Endothelial cell (in vitro differentiated cells): ENCODE data around the gene HSF2. TPM values are rescaled to one million over a fixed set of nuclear protein-coding genes. Genes with fewer than 3 reads are reported as not detected.

Experiments used
- DNase-seq: peaks from one replicate; pipeline ENCODE4 v3.0.0; 2021; ENCODE audit warnings: low spot score
- H3K27ac Mint-ChIP-seq: one replicate; pipeline ENCODE4 v1.8.0; 2021; ENCODE audit warnings: mixed read lengths, inconsistent platforms; ENCODE audit not compliant: unreplicated experiment
- H3K27me3 Mint-ChIP-seq: one replicate; pipeline ENCODE4 v1.8.0; 2021; ENCODE audit warnings: mild to moderate bottlenecking, moderate library complexity, mixed read lengths, inconsistent platforms; ENCODE audit not compliant: unreplicated experiment
- H3K36me3 Mint-ChIP-seq: one replicate; pipeline ENCODE4 v1.8.0; 2021; ENCODE audit warnings: mild to moderate bottlenecking, low read depth, mixed read lengths, inconsistent platforms; ENCODE audit not compliant: unreplicated experiment
- H3K4me1 Mint-ChIP-seq: one replicate; pipeline ENCODE4 v1.8.0; 2021; ENCODE audit warnings: mild to moderate bottlenecking, mixed read lengths, inconsistent platforms; ENCODE audit not compliant: unreplicated experiment
- H3K4me3 Mint-ChIP-seq: one replicate; pipeline ENCODE4 v1.8.0; 2021; ENCODE audit warnings: mild to moderate bottlenecking, mixed read lengths, inconsistent platforms; ENCODE audit not compliant: unreplicated experiment
- H3K9me3 Mint-ChIP-seq: one replicate; pipeline ENCODE4 v1.8.0; 2021; ENCODE audit warnings: mixed read lengths, inconsistent platforms; ENCODE audit not compliant: unreplicated experiment
- long read RNA-seq: library from polyadenylated mRNA; unstranded; transcript quantifications from one replicate; pipeline ENCODE4 v2.0.0, GENCODE V29; 2020; ENCODE audit not compliant: unreplicated experiment
- total RNA-seq: library from RNA; stranded (reverse); fragmentation: NEBNext Ultra II Directional; extraction: Animal tissue kit (Norgen Biotek cat#: 25700); gene quantifications from one replicate; pipeline ENCODE4 v1.2.1, GENCODE V29; 2021; ENCODE audit not compliant: unreplicated experiment
- TF ChIP-seq, protein P1 (sequence below): fragments of 200-600 bp; sonication (generic); IDR thresholded peaks from one replicate; pipeline ENCODE4 v1.5.0; 2021; ENCODE audit warnings: antibody characterized with exemption; ENCODE audit not compliant: unreplicated experiment

The HSF2 gene, protein sequence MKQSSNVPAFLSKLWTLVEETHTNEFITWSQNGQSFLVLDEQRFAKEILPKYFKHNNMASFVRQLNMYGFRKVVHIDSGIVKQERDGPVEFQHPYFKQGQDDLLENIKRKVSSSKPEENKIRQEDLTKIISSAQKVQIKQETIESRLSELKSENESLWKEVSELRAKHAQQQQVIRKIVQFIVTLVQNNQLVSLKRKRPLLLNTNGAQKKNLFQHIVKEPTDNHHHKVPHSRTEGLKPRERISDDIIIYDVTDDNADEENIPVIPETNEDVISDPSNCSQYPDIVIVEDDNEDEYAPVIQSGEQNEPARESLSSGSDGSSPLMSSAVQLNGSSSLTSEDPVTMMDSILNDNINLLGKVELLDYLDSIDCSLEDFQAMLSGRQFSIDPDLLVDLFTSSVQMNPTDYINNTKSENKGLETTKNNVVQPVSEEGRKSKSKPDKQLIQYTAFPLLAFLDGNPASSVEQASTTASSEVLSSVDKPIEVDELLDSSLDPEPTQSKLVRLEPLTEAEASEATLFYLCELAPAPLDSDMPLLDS
- 13.9 TPM for total RNA-seq
- long read RNA-seq, transcript HSF2-202 (12 exons, 2,643 nt) = major isoform, 10 of 14 reads
- long read RNA-seq, partial matches to known transcripts = 1 of 14 reads
- long read RNA-seq, other reads (novel, unspliced or antisense) = 0 of 14 reads

DNA sequence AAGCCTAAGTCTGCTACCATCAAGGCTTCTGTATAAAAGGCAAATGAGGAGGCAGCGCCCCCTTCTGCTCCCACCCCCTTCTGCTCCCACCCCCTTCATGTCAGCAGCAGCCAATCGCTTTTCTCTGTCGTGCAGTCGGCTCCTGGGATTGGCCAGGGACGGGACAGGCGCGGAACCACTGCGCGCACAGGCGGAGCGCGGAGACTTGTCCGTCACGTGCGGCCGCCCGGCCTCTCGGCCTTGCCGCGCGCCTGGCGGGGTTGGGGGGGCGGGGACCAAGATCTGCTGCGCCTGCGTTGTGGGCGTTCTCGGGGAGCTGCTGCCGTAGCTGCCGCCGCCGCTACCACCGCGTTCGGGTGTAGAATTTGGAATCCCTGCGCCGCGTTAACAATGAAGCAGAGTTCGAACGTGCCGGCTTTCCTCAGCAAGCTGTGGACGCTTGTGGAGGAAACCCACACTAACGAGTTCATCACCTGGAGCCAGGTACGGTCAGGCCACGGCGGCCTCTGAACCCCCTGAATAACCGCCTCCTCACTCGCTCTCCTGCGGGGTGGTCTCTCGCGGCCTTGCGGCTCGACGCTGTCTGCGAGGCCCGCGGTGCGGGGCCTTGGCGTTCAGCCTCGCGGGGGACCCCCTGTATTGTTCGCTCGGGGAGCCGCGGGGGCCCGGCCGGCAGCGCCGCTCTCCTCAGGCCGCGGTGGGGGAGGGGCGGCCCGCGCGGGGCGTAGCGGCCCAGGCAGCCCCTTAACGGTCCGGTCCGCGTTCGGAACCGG lies at the start of gene HSF2:
TSS of gene HSF2 (plus strand) at position 305 of the 773 bp plus-strand sequence. CDS start at position 391, 86 bp downstream.
- TF ChIP-seq, protein P1, sequence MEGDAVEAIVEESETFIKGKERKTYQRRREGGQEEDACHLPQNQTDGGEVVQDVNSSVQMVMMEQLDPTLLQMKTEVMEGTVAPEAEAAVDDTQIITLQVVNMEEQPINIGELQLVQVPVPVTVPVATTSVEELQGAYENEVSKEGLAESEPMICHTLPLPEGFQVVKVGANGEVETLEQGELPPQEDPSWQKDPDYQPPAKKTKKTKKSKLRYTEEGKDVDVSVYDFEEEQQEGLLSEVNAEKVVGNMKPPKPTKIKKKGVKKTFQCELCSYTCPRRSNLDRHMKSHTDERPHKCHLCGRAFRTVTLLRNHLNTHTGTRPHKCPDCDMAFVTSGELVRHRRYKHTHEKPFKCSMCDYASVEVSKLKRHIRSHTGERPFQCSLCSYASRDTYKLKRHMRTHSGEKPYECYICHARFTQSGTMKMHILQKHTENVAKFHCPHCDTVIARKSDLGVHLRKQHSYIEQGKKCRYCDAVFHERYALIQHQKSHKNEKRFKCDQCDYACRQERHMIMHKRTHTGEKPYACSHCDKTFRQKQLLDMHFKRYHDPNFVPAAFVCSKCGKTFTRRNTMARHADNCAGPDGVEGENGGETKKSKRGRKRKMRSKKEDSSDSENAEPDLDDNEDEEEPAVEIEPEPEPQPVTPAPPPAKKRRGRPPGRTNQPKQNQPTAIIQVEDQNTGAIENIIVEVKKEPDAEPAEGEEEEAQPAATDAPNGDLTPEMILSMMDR = no peak
- no peaks in the 10 kb centered on the region for H3K9me3 Mint-ChIP-seq
- H3K36me3 Mint-ChIP-seq = no peaks in the 10 kb centered on the region
- H3K4me1 Mint-ChIP-seq = peaks cover 13% of the 10 kb centered on the region
- peaks cover 2% of the 10 kb centered on the region for H3K27me3 Mint-ChIP-seq
- peak; percentile 92 for DNase-seq
- peak within 1 kb of the TSS; percentile 98 for H3K4me3 Mint-ChIP-seq
- H3K27ac Mint-ChIP-seq = peak within 1 kb of the TSS; percentile 74

DNA sequence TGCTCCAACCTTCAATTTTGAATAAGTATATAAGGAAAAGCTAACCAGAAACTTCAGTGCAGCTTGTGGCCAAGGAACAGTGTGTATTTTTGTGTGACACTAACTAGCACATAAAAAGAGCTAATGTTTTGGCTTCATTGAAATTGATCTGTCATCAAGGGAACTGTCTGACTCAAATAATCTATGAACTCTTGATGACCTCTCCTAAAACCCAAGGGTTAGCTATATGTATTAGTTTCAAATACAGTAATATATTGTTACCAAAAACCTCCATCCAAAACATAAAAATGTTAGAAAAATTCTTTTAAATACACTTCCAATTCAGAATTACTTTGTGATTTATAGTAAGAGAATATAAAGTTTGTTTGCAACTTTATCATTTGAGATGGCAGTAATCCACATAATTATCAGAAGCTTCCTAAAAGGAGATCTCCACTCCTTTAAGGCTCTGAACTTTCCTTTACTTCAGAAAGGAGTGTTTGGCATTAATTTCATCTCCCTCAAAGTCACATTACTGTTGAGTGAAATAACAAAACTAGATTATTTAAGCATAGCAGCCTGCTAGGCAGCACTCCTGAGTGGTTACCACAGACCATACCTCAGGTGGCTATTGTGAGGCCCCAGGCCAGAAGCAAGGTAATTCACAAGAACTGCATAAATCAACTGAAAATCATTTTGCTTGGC lies 46.3 kb upstream of the HSF2 start:
- Mint-ChIP-seq H3K9me3 (no peaks in the 10 kb centered on the region), H3K27me3 (no peaks in the 10 kb centered on the region), H3K27ac (no peak overlapping the region), H3K4me3 (no peak overlapping the region), H3K36me3 (no peaks in the 10 kb centered on the region), H3K4me1 (no peaks in the 10 kb centered on the region)
- TF ChIP-seq, protein P1 = no peak
- no peak for DNase-seq

DNA sequence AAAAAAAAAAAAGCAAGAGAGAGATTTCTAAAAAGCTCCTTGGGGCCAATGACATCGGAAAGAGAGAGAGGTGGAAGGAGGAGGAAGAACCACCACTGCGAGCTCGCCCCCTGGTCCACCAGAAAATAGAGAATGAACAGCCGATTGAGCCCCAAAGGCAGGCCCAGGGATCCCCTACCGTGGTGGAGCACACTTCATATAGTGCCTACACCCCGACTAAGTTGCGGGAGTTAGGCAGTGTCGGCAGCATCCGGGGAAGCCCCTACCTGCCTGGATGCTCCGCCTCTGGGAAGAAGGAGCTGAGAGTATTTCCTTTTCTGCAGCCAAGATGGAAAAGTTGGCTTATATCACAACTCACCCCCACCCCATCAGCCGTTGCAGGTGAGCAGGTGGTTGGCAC lies 38.6 kb upstream of the HSF2 start:
- TF ChIP-seq, protein P1 = no peak
- H3K36me3 Mint-ChIP-seq = no peaks in the 10 kb centered on the region
- no peak overlapping the region for H3K4me3 Mint-ChIP-seq
- H3K27me3 Mint-ChIP-seq = peaks cover 4% of the 10 kb centered on the region
- no peaks in the 10 kb centered on the region for H3K4me1 Mint-ChIP-seq
- no peak for DNase-seq
- H3K9me3 Mint-ChIP-seq = no peaks in the 10 kb centered on the region
- no peak overlapping the region for H3K27ac Mint-ChIP-seq

DNA sequence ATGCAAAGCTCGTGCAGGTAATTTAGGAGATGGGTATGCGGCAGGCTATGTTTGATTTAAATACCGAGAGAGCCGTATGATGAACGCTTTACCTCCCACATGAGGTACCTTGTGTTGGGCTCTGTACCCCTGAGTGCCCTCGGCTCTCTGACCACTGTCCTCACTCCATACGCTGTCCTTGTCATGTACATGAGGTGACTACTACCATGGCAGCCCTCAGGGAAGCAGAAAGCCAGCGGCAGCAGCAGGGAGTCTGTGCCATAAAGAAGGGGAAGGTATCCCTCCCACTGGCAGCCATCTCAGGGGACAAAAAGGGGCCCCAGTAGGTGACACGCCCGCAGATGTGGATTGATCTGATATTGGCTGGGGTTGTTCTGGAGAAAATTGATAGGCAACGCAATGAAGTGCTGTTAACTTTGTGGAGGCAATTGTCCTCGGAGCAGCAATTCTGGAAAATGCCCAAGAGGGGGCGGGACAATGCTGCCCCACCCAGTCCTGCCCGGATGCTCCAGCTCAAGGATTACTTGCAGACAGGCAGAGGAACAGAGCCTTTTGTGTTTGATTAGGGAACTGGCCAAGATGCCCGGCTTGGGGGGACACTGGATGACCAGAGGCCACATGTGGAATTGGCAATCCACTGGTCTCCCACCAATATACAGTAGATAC lies 38.0 kb upstream of the HSF2 start:
- Mint-ChIP-seq H3K36me3 (no peaks in the 10 kb centered on the region), H3K9me3 (no peaks in the 10 kb centered on the region), H3K4me3 (no peak overlapping the region), H3K27me3 (peaks cover 4% of the 10 kb centered on the region), H3K27ac (no peak overlapping the region), H3K4me1 (no peaks in the 10 kb centered on the region)
- TF ChIP-seq, protein P1 = no peak
- DNase-seq = no peak
